Neuron (in vitro differentiated cells): Measurements from ENCODE around the gene DCTN5.
A peak's percentile ranks its signal among the peaks of the same experiment; 100 is the strongest.
"Not testable (repeated sequence)": the region's sequence is repeated elsewhere in the genome, so short reads cannot be mapped to it uniquely, and the experiment has no call there.

Experiments
- H2AFZ ChIP-seq: one replicate; pipeline ENCODE4 v1.6.1; 2013; ENCODE audit warnings: low read depth, mild to moderate bottlenecking, inconsistent platforms, low read length, moderate library complexity
- H3K27me3 ChIP-seq: one replicate; pipeline ENCODE4 v1.6.1; 2013; ENCODE audit warnings: low read length; ENCODE audit not compliant: insufficient read depth
- H3K36me3 ChIP-seq: one replicate; pipeline ENCODE4 v1.6.1; 2013; ENCODE audit warnings: low read length; ENCODE audit not compliant: insufficient read depth
- H3K4me1 ChIP-seq: one replicate; pipeline ENCODE4 v1.6.1; 2013; ENCODE audit warnings: low read length; ENCODE audit not compliant: insufficient read depth
- H3K4me3 ChIP-seq: 2 replicates; pipeline ENCODE4 v1.5.1; 2013; ENCODE audit warnings: mild to moderate bottlenecking, low read length, moderate library complexity
- H3K9me3 ChIP-seq: one replicate; pipeline ENCODE4 v1.6.1; 2013; ENCODE audit warnings: low read length

The DCTN5 gene

GRCh38 chr16:23629516-23629915, 11.8 kb upstream of the DCTN5 start:
- Histone ChIP-seq H3K36me3 (peaks cover 56% of the 10 kb centered on the region), H3K27me3 (no peaks in the 10 kb centered on the region), H3K4me1 (no peaks in the 10 kb centered on the region), H2AFZ (no peak overlapping the region), H3K4me3 (no peak overlapping the region), H3K9me3 (no peaks in the 10 kb centered on the region)

- H3K4me3 ChIP-seq, H3K4me1 ChIP-seq, H2AFZ ChIP-seq, H3K9me3 ChIP-seq, H3K27me3 ChIP-seq: not testable (repeated sequence)
- peaks cover 59% of the 10 kb centered on the region for H3K36me3 ChIP-seq
Observed at GRCh38 chr16:23631874-23632273, 9.4 kb upstream of the DCTN5 start.

- H3K36me3 ChIP-seq: peaks cover 48% of the 10 kb centered on the region
- H3K9me3 ChIP-seq: no peaks in the 10 kb centered on the region
- H3K27me3 ChIP-seq: no peaks in the 10 kb centered on the region
- H2AFZ ChIP-seq: no peak overlapping the region
- H3K4me1 ChIP-seq: no peaks in the 10 kb centered on the region
- no peak overlapping the region for H3K4me3 ChIP-seq
Observed at GRCh38 chr16:23634461-23635036, 6.7 kb upstream of the DCTN5 start.

- no peak overlapping the region for H2AFZ ChIP-seq
- H3K36me3 ChIP-seq: peaks cover 38% of the 10 kb centered on the region
- no peaks in the 10 kb centered on the region for H3K27me3 ChIP-seq
- H3K4me1 ChIP-seq: peaks cover 11% of the 10 kb centered on the region
- no peak overlapping the region for H3K4me3 ChIP-seq
- no peaks in the 10 kb centered on the region for H3K9me3 ChIP-seq
Observed at GRCh38 chr16:23635958-23636357, 5.3 kb upstream of the DCTN5 start.

- peak overlapping the region; percentile 88 for H3K4me3 ChIP-seq
- peaks cover 19% of the 10 kb centered on the region for H3K4me1 ChIP-seq
- peaks cover 31% of the 10 kb centered on the region for H3K36me3 ChIP-seq
- no peaks in the 10 kb centered on the region for H3K27me3 ChIP-seq
- peak overlapping the region; percentile 87 for H2AFZ ChIP-seq
- H3K9me3 ChIP-seq: no peaks in the 10 kb centered on the region
Observed at GRCh38 chr16:23640615-23640930, 693 bp upstream of the DCTN5 start.

- Histone ChIP-seq H3K36me3 (peaks cover 34% of the 10 kb centered on the region), H2AFZ (no peak overlapping the region), H3K9me3 (peaks cover 3% of the 10 kb centered on the region)
Observed at GRCh38 chr16:23642246-23642774, 1.0 kb downstream of the DCTN5 start.

GRCh38 chr16:23650674-23651416, 9.6 kb downstream of the DCTN5 start:
- H3K27me3 ChIP-seq: no peaks in the 10 kb centered on the region
- peaks cover 3% of the 10 kb centered on the region for H3K9me3 ChIP-seq
- no peak overlapping the region for H3K4me3 ChIP-seq
- no peak overlapping the region for H2AFZ ChIP-seq
- H3K36me3 ChIP-seq: peaks cover 48% of the 10 kb centered on the region
- H3K4me1 ChIP-seq: peaks cover 9% of the 10 kb centered on the region

More at GRCh38 chr16:23642246-23642774, 1.0 kb downstream of the DCTN5 start:
- Histone ChIP-seq H3K4me3 (peak overlapping the region; percentile 88), H3K27me3 (no peaks in the 10 kb centered on the region), H3K4me1 (peaks cover 19% of the 10 kb centered on the region)

- H3K36me3 ChIP-seq: peaks cover 44% of the 10 kb centered on the region
- peaks cover 9% of the 10 kb centered on the region for H3K4me1 ChIP-seq
- no peaks in the 10 kb centered on the region for H3K27me3 ChIP-seq
- no peaks in the 10 kb centered on the region for H3K9me3 ChIP-seq
- H2AFZ ChIP-seq: no peak overlapping the region
- no peak overlapping the region for H3K4me3 ChIP-seq
Observed at GRCh38 chr16:23651943-23652468, 10.7 kb downstream of the DCTN5 start.

- Histone ChIP-seq H3K36me3 (peaks cover 92% of the 10 kb centered on the region), H3K9me3 (no peaks in the 10 kb centered on the region), H3K4me1 (no peaks in the 10 kb centered on the region)
Observed at GRCh38 chr16:23663918-23664317, 22.7 kb downstream of the DCTN5 start.

GRCh38 chr16:23666571-23667354, 25.5 kb downstream of the DCTN5 start:
- Histone ChIP-seq H3K4me3 (no peak overlapping the region), H2AFZ (no peak overlapping the region), H3K9me3 (no peaks in the 10 kb centered on the region), H3K4me1 (no peaks in the 10 kb centered on the region), H3K36me3 (peaks cover 93% of the 10 kb centered on the region), H3K27me3 (no peaks in the 10 kb centered on the region)

More at GRCh38 chr16:23663918-23664317, 22.7 kb downstream of the DCTN5 start:
- Histone ChIP-seq H3K27me3 (no peaks in the 10 kb centered on the region), H3K4me3 (no peak overlapping the region), H2AFZ (no peak overlapping the region)

- Histone ChIP-seq H3K4me3 (no peak overlapping the region), H2AFZ (no peak overlapping the region), H3K36me3 (peaks cover 93% of the 10 kb centered on the region), H3K9me3 (no peaks in the 10 kb centered on the region), H3K27me3 (no peaks in the 10 kb centered on the region), H3K4me1 (no peaks in the 10 kb centered on the region)
Observed at GRCh38 chr16:23667355-23667659, 26.0 kb downstream of the DCTN5 start.

- no peaks in the 10 kb centered on the region for H3K9me3 ChIP-seq
- H2AFZ ChIP-seq: no peak overlapping the region
- H3K36me3 ChIP-seq: peaks cover 87% of the 10 kb centered on the region
- H3K4me1 ChIP-seq: no peaks in the 10 kb centered on the region
- H3K27me3 ChIP-seq: no peaks in the 10 kb centered on the region
- H3K4me3 ChIP-seq: no peak overlapping the region
Observed at GRCh38 chr16:23668225-23668624, 27.0 kb downstream of the DCTN5 start.

- Histone ChIP-seq H3K36me3 (peaks cover 89% of the 10 kb centered on the region), H2AFZ (no peak overlapping the region), H3K27me3 (no peaks in the 10 kb centered on the region), H3K4me1 (no peaks in the 10 kb centered on the region), H3K4me3 (no peak overlapping the region), H3K9me3 (no peaks in the 10 kb centered on the region)
Observed at GRCh38 chr16:23668873-23669272, 27.6 kb downstream of the DCTN5 start.
